Neural cell (in vitro differentiated cells): Measurements from ENCODE around the gene ZCCHC24. TPM values are rescaled to one million over a fixed set of nuclear protein-coding genes. Genes with fewer than 3 reads are reported as not detected.

Experiments
- H2AFZ ChIP-seq: fragments of 200-600, 300-800 bp; sonication (generic), shearing (Covaris generic); 2 replicates; pipeline ENCODE4 v1.6.0; 2014; ENCODE audit warnings: low read depth, mild to moderate bottlenecking, antibody characterized with exemption, low read length, moderate library complexity
- H3F3A ChIP-seq: fragments of 200-600 bp; shearing (Covaris generic); 2 replicates; pipeline ENCODE4 v1.6.1; 2016; ENCODE audit warnings: mild to moderate bottlenecking, moderate library complexity, mixed read lengths, antibody characterized with exemption, low read length; ENCODE audit not compliant: insufficient read depth, poor library complexity, severe bottlenecking
- H3K27ac ChIP-seq: fragments of 200-600, 300-800 bp; sonication (generic), shearing (Covaris generic); 2 replicates; pipeline ENCODE4 v1.5.1; 2014; ENCODE audit warnings: mild to moderate bottlenecking, low read length, moderate library complexity
- H3K27me3 ChIP-seq: fragments of 300-800, 200-600 bp; sonication (generic), shearing (Covaris generic); 2 replicates; pipeline ENCODE4 v1.6.0; 2014; ENCODE audit warnings: mild to moderate bottlenecking, low read depth, low read length, moderate library complexity; ENCODE audit not compliant: insufficient read depth
- H3K36me3 ChIP-seq: fragments of 300-800, 200-600 bp; sonication (generic), shearing (Covaris generic); 2 replicates; pipeline ENCODE4 v1.5.1; 2014; ENCODE audit warnings: mild to moderate bottlenecking, antibody characterized with exemption, low read length, moderate library complexity; ENCODE audit not compliant: insufficient read depth
- H3K4me2 ChIP-seq: fragments of 300-800, 200-600 bp; sonication (generic), shearing (Covaris generic); 2 replicates; pipeline ENCODE4 v1.6.0; 2014; ENCODE audit warnings: mild to moderate bottlenecking, low read length
- H3K4me3 ChIP-seq: fragments of 300-800, 200-600 bp; sonication (generic), shearing (Covaris generic); 2 replicates; pipeline ENCODE4 v1.5.1; 2014; ENCODE audit warnings: mild to moderate bottlenecking, low read length, moderate library complexity
- H3K79me2 ChIP-seq: fragments of 200-600 bp; shearing (Covaris generic); replicated peaks from 2 replicates; pipeline ENCODE4 v1.6.0; 2014; ENCODE audit warnings: mild to moderate bottlenecking, low read length, moderate library complexity; ENCODE audit not compliant: insufficient read depth
- H3K9ac ChIP-seq: fragments of 300-800, 200-600 bp; sonication (generic), shearing (Covaris generic); 2 replicates; pipeline ENCODE4 v1.6.1; 2016; ENCODE audit warnings: mild to moderate bottlenecking, low read length, mixed read lengths
- H3K9me2 ChIP-seq: fragments of 200-600 bp; shearing (Covaris generic); 2 replicates; pipeline ENCODE4 v1.6.1; 2016; ENCODE audit warnings: mild to moderate bottlenecking, low read length, mixed read lengths; ENCODE audit not compliant: insufficient read depth
- H3K9me3 ChIP-seq: fragments of 200-600, 300-800 bp; sonication (generic), shearing (Covaris generic); 2 replicates; pipeline ENCODE4 v1.6.1; 2016; ENCODE audit warnings: mild to moderate bottlenecking, mixed run types, low read length, moderate library complexity, mixed read lengths
- H4K20me1 ChIP-seq: fragments of 200-600 bp; shearing (Covaris generic); 2 replicates; pipeline ENCODE4 v1.6.1; 2016; ENCODE audit warnings: mild to moderate bottlenecking, mixed run types; ENCODE audit not compliant: insufficient read depth
- EP300 ChIP-seq: fragments of 450-650 bp; conservative IDR thresholded peaks from 2 replicates; pipeline ENCODE4 v1.6.1; 2014; ENCODE audit warnings: antibody characterized with exemption, mild to moderate bottlenecking, moderate library complexity; ENCODE audit not compliant: poor library complexity, severe bottlenecking
- EZH2 ChIP-seq: fragments of 200-600, 300-800 bp; shearing (Covaris generic), sonication (generic); IDR thresholded peaks from 2 replicates; pipeline ENCODE4 v1.6.1; 2014; ENCODE audit warnings: antibody characterized with exemption, low read length, borderline replicate concordance, mild to moderate bottlenecking; ENCODE audit not compliant: insufficient read depth, poor library complexity, severe bottlenecking
- MXI1 ChIP-seq: fragments of 450-650 bp; conservative IDR thresholded peaks from 2 replicates; pipeline ENCODE4 v1.6.1; 2014; ENCODE audit warnings: antibody characterized with exemption, mild to moderate bottlenecking; ENCODE audit not compliant: poor library complexity, severe bottlenecking
- POLR2AphosphoS5 ChIP-seq: IDR thresholded peaks from 2 replicates; pipeline ENCODE4 v1.6.1; 2012
- RAD21 ChIP-seq: fragments of 450-650 bp; conservative IDR thresholded peaks from 2 replicates; pipeline ENCODE4 v1.6.1; 2014; ENCODE audit warnings: antibody characterized with exemption, mild to moderate bottlenecking, moderate library complexity
- REST ChIP-seq: IDR thresholded peaks from 2 replicates; pipeline ENCODE4 v1.6.1; 2012; ENCODE audit warnings: borderline replicate concordance
- SMC3 ChIP-seq: fragments of 450-650 bp; conservative IDR thresholded peaks from 2 replicates; pipeline ENCODE4 v1.6.1; 2014; ENCODE audit warnings: antibody characterized with exemption, mild to moderate bottlenecking, moderate library complexity; ENCODE audit not compliant: poor library complexity
- TAF1 ChIP-seq: IDR thresholded peaks from 2 replicates; pipeline ENCODE4 v1.6.1; 2012; ENCODE audit warnings: low read depth
- polyA plus RNA-seq: library from polyadenylated mRNA; depleted of rRNA; stranded (reverse); fragments of >200 nt; gene quantifications from 2 replicates; pipeline ENCODE4 v1.2.3, GENCODE V29; 2014
- TF ChIP-seq, protein P1 (sequence below): fragments of 450-650 bp; IDR thresholded peaks from 2 replicates; pipeline ENCODE4 v1.5.1; 2014; ENCODE audit warnings: antibody characterized with exemption, mild to moderate bottlenecking, moderate library complexity; ENCODE audit not compliant: poor library complexity, severe bottlenecking

ZCCHC24 gene
- polyA plus RNA-seq, 1 donor from 2014 or later: not detected

DNA sequence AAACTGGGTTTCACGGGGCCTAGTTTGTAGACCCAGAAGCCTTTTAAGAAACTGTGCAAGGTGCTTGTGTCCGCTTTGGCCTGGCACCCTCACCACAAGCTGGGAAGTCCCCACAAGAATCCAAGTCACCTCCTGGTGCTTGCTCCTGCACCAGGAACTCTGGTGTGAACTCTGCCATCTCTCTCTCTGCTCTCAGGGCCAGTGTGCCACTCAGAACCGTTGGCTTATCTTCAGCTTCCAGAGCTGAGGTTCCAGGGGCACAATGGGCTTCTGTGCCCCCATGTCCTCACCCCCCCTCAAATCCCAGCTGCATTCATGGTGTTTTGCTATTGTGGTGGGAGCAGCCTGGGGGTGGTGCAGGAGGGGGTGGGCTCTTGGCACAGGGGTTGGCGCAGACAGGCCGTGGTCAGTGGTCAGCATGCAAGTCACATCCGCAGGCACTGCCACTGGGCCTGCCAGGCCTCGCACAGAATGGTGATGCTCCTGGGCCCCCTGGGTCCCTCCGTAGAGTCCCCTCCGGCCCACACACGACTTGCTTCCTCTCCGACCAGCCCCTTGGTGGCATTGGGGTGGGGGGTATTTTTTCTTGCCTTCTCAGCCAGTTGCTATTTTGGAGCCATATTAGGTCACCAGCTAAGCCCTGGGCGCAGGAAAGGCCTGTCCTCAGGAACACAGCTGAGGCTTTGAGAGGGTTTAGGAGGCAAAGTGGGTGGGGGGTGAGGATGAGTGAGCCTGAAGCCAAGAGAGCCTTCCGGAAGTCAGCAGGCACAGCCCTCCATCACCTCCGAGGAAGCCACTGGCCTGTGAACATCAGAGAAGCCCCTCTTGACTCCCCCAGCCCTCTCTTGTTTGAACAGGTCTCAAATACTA, 3.0 kb downstream of the ZCCHC24 start:
- TF ChIP-seq RAD21 (no peak), EP300 (no peak), TAF1 (no peak), SMC3 (no peak), MXI1 (no peak), REST (no peak), EZH2 (no peak), POLR2AphosphoS5 (no peak)
- TF ChIP-seq, protein P1, sequence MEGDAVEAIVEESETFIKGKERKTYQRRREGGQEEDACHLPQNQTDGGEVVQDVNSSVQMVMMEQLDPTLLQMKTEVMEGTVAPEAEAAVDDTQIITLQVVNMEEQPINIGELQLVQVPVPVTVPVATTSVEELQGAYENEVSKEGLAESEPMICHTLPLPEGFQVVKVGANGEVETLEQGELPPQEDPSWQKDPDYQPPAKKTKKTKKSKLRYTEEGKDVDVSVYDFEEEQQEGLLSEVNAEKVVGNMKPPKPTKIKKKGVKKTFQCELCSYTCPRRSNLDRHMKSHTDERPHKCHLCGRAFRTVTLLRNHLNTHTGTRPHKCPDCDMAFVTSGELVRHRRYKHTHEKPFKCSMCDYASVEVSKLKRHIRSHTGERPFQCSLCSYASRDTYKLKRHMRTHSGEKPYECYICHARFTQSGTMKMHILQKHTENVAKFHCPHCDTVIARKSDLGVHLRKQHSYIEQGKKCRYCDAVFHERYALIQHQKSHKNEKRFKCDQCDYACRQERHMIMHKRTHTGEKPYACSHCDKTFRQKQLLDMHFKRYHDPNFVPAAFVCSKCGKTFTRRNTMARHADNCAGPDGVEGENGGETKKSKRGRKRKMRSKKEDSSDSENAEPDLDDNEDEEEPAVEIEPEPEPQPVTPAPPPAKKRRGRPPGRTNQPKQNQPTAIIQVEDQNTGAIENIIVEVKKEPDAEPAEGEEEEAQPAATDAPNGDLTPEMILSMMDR: no peak
- no peak overlapping the region for H2AFZ ChIP-seq
- no peaks in the 10 kb centered on the region for H3K36me3 ChIP-seq
- no peak overlapping the region for H3K27ac ChIP-seq
- H3K9me3 ChIP-seq: no peaks in the 10 kb centered on the region
- no peaks in the 10 kb centered on the region for H3F3A ChIP-seq
- no peaks in the 10 kb centered on the region for H3K79me2 ChIP-seq
- H3K27me3 ChIP-seq: peaks cover 39% of the 10 kb centered on the region
- H3K9me2 ChIP-seq: no peaks in the 10 kb centered on the region
- H4K20me1 ChIP-seq: no peaks in the 10 kb centered on the region
- H3K4me3 ChIP-seq: no peak overlapping the region
- no peak overlapping the region for H3K4me2 ChIP-seq
- no peak overlapping the region for H3K9ac ChIP-seq

GRCh38 chr10:79441433-79441832, 4.0 kb downstream of the ZCCHC24 start:
- no peaks in the 10 kb centered on the region for H4K20me1 ChIP-seq
- no peak overlapping the region for H3K9ac ChIP-seq
- no peak overlapping the region for H3K4me2 ChIP-seq
- no peak overlapping the region for H3K27ac ChIP-seq
- peaks cover 33% of the 10 kb centered on the region for H3K27me3 ChIP-seq
- no peak for TF ChIP-seq EZH2
- TF ChIP-seq TAF1: no peak
- no peak for TF ChIP-seq RAD21
- TF ChIP-seq, protein P1: no peak
- no peak for TF ChIP-seq SMC3
- no peak for TF ChIP-seq REST
- TF ChIP-seq EP300: no peak
- TF ChIP-seq POLR2AphosphoS5: no peak
- TF ChIP-seq MXI1: no peak
- H3K9me2 ChIP-seq: no peaks in the 10 kb centered on the region
- no peaks in the 10 kb centered on the region for H3K9me3 ChIP-seq
- no peak overlapping the region for H3K4me3 ChIP-seq
- no peaks in the 10 kb centered on the region for H3K36me3 ChIP-seq
- no peaks in the 10 kb centered on the region for H3K79me2 ChIP-seq
- H3F3A ChIP-seq: no peaks in the 10 kb centered on the region
- H2AFZ ChIP-seq: no peak overlapping the region
